ENCODE data around the gene COX6A1.
"Not testable (repeated sequence)": the region's sequence is repeated elsewhere in the genome, so short reads cannot be mapped to it uniquely, and the experiment has no call there.

Gene COX6A1

DNA sequence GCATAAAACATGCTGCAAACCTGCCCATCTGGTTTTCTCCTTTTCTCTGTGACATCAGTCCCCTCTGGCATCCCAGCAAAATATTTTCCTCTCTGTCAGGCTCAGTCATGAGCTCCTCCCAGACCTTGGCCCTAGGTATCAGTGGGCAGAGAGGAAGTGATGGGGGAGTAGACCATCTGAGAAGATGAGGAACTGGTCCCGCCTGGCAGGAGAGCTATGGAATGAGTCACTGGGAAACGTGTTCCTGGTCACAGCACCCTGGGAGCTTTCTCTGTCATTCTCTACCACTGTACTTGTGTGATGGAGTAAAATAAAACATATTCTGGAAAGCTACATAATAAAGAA lies 36.7 kb downstream of the COX6A1 start:
- Histone ChIP-seq H3K4me3 (no peak overlapping the region), H3K9ac (ENCODE audit: insufficient read length) (no peak overlapping the region), H3K9me3 (ENCODE audit: low read depth, low read length) (no peaks in the 10 kb centered on the region), H3K27ac (no peak overlapping the region), H3K36me3 (ENCODE audit: insufficient read depth, low read length) (no peaks in the 10 kb centered on the region)
- no peak for DNase-seq (ENCODE audit: low read depth, low spot score)
- TF ChIP-seq FOXP2 (optimal IDR thresholded peaks at IDR 0.05; ENCODE audit: control extremely low read depth, extremely low read length, insufficient read depth): no peak
- TF ChIP-seq EZH2 (IDR thresholded peaks at IDR 0.05): no peak
- TF ChIP-seq POLR2AphosphoS5 (IDR thresholded peaks at IDR 0.05; ENCODE audit: borderline replicate concordance, low read depth, low read length): no peak

DNA sequence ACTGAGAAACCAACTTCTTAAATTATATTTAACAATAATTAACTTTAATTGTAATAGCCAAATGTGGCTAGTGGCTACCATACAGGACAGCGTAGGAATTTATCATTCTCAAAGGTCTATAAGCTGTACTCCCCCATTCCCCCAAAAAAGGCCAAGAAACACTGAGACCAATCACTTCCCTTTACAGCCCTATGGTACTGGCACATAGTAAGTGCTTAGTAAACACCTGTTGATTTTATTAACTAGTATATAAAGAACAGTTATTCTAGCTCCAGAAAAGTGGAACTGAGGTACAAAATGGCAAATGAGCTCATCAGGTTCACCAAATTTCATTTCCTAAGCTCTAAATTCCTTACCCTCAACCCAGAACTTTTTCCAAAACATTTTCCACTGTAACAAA lies 37.7 kb downstream of the COX6A1 start:
- Histone ChIP-seq H3K27ac (0 out of 2 replicates have a peak overlapping the region, but pooled peaks have one; percentile 45), H3K4me3 (no peak overlapping the region), H3K9ac (ENCODE audit: insufficient read length) (no peak overlapping the region), H3K9me3 (ENCODE audit: low read depth, low read length) (no peaks in the 10 kb centered on the region), H3K36me3 (ENCODE audit: insufficient read depth, low read length) (no peaks in the 10 kb centered on the region)
- no peak for TF ChIP-seq POLR2AphosphoS5 (IDR thresholded peaks at IDR 0.05; ENCODE audit: borderline replicate concordance, low read depth, low read length)
- TF ChIP-seq EZH2 (IDR thresholded peaks at IDR 0.05): no peak
- TF ChIP-seq FOXP2 (optimal IDR thresholded peaks at IDR 0.05; ENCODE audit: control extremely low read depth, extremely low read length, insufficient read depth): no peak
- no peak for DNase-seq (ENCODE audit: low read depth, low spot score)

DNA sequence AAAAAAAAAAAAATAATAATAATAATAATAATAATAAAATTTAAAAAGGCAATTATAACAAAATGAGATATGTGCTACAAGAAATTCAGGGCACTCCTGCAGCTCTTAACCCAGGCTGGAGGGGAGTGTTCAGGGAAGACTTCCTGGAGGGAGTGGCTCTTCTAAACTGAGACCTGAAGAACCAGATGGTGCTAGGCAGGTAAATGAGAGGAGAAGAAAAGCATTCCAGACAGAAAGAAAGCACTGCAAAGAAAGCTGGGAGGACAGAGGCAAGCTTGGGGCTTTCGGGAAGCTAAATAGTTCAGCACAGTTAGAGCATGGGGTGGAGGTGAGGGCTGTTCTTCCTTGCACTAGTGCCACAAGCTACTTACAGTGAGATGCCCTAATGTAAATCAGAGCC lies 41.5 kb downstream of the COX6A1 start:
- DNase-seq (ENCODE audit: low read depth, low spot score): no peak
- TF ChIP-seq FOXP2 (optimal IDR thresholded peaks at IDR 0.05; ENCODE audit: control extremely low read depth, extremely low read length, insufficient read depth) (no peak), EZH2 (IDR thresholded peaks at IDR 0.05) (no peak), POLR2AphosphoS5 (IDR thresholded peaks at IDR 0.05; ENCODE audit: borderline replicate concordance, low read depth, low read length) (no peak)
- H3K9ac ChIP-seq (ENCODE audit: insufficient read length): no peak overlapping the region
- H3K9me3 ChIP-seq (ENCODE audit: low read depth, low read length): no peaks in the 10 kb centered on the region
- no peak overlapping the region for H3K4me3 ChIP-seq
- H3K36me3 ChIP-seq (ENCODE audit: insufficient read depth, low read length): no peaks in the 10 kb centered on the region
- no peak overlapping the region for H3K27ac ChIP-seq

DNA sequence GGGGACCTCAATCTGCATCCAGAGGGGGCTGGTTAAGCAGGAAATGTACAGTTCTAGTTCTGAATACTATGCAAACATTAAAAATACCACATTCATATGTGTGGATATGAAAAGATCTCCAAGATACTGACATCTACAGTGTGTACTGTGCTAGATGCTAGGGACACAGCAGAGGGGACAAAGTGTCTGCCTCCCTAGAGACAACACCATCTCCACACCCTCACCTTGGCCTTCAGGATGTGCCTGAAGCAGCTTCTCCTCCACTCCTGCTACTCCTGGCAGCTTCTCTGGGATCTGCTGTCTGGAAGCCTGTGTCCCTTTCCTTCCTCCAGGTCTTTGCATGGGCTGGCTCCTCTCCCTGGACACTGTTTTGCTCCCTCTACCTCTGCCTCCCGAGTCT lies 42.3 kb downstream of the COX6A1 start:
- no peaks in the 10 kb centered on the region for H3K9me3 ChIP-seq (ENCODE audit: low read depth, low read length)
- no peak overlapping the region for H3K27ac ChIP-seq
- no peak overlapping the region for H3K9ac ChIP-seq (ENCODE audit: insufficient read length)
- no peak for DNase-seq (ENCODE audit: low read depth, low spot score)
- TF ChIP-seq FOXP2 (optimal IDR thresholded peaks at IDR 0.05; ENCODE audit: control extremely low read depth, extremely low read length, insufficient read depth): no peak
- TF ChIP-seq POLR2AphosphoS5 (IDR thresholded peaks at IDR 0.05; ENCODE audit: borderline replicate concordance, low read depth, low read length): no peak
- no peak for TF ChIP-seq EZH2 (IDR thresholded peaks at IDR 0.05)
- H3K36me3 ChIP-seq (ENCODE audit: insufficient read depth, low read length): no peaks in the 10 kb centered on the region
- H3K4me3 ChIP-seq: no peak overlapping the region

DNA sequence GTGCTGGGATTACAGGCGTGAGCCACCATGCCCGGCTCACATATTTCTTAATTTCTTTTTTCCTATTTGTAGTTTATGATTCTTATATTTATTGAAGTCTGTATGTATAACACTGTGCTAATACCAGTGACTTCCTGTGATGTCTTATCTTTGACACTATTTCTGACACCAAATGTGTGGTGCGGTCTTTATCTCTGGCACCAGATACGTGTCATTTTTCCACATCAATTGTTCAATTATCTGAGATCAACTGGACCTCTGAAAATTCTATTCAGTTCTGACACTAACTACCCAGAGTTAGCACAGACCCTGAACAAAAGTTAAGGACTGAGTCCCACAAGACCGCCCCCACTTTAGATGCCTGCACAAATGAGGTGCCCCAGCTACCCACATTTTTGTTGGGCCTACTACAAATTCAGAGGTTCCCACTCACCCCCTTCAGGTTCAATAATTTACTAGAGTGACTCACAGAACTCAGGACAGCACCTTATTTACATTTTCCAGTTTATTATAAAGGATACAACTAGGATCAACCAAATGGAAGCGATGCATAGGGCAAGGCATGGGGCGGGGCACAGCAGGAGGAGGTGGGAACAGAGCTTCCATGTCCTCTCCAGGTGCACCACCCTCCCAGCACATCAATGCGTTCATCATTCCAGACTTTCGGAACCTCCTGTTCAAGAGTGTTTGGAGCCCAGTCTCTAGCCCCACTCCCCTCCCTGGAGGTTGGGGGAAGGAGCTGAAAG lies 43.3 kb downstream of the COX6A1 start:
- no peak overlapping the region for H3K4me3 ChIP-seq
- no peak overlapping the region for H3K9ac ChIP-seq (ENCODE audit: insufficient read length)
- H3K36me3 ChIP-seq (ENCODE audit: insufficient read depth, low read length): no peaks in the 10 kb centered on the region
- H3K9me3 ChIP-seq (ENCODE audit: low read depth, low read length): no peaks in the 10 kb centered on the region
- DNase-seq (ENCODE audit: low read depth, low spot score): no peak
- TF ChIP-seq POLR2AphosphoS5 (IDR thresholded peaks at IDR 0.05; ENCODE audit: borderline replicate concordance, low read depth, low read length) (no peak), EZH2 (IDR thresholded peaks at IDR 0.05) (no peak), FOXP2 (optimal IDR thresholded peaks at IDR 0.05; ENCODE audit: control extremely low read depth, extremely low read length, insufficient read depth) (no peak)
- no peak overlapping the region for H3K27ac ChIP-seq

DNA sequence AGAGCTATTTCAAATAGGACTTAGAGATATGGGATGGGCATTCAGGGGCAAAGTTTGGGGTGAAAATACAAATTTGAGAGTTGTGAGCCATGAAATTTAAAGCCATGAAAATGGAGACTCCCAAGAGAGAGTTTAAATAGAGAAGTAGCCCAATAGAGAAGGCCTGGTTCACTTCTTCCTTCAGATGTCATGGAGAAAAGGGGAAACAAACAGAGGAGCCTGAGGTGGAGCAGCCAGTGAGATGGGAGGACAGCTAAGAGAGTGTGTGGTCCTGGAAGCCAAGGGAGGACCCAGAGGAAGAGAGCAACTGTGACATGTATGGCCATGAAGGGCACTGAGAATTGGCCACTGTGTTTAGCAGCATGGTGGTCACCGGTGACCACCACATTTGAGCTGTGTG lies 45.7 kb downstream of the COX6A1 start:
- Histone ChIP-seq H3K9me3 (ENCODE audit: low read depth, low read length) (no peaks in the 10 kb centered on the region), H3K9ac (ENCODE audit: insufficient read length) (no peak overlapping the region), H3K27ac (no peak overlapping the region), H3K4me3 (no peak overlapping the region), H3K36me3 (ENCODE audit: insufficient read depth, low read length) (no peaks in the 10 kb centered on the region)
- no peak for TF ChIP-seq EZH2 (IDR thresholded peaks at IDR 0.05)
- no peak for TF ChIP-seq FOXP2 (optimal IDR thresholded peaks at IDR 0.05; ENCODE audit: control extremely low read depth, extremely low read length, insufficient read depth)
- TF ChIP-seq POLR2AphosphoS5 (IDR thresholded peaks at IDR 0.05; ENCODE audit: borderline replicate concordance, low read depth, low read length): no peak
- DNase-seq (ENCODE audit: low read depth, low spot score): no peak

DNA sequence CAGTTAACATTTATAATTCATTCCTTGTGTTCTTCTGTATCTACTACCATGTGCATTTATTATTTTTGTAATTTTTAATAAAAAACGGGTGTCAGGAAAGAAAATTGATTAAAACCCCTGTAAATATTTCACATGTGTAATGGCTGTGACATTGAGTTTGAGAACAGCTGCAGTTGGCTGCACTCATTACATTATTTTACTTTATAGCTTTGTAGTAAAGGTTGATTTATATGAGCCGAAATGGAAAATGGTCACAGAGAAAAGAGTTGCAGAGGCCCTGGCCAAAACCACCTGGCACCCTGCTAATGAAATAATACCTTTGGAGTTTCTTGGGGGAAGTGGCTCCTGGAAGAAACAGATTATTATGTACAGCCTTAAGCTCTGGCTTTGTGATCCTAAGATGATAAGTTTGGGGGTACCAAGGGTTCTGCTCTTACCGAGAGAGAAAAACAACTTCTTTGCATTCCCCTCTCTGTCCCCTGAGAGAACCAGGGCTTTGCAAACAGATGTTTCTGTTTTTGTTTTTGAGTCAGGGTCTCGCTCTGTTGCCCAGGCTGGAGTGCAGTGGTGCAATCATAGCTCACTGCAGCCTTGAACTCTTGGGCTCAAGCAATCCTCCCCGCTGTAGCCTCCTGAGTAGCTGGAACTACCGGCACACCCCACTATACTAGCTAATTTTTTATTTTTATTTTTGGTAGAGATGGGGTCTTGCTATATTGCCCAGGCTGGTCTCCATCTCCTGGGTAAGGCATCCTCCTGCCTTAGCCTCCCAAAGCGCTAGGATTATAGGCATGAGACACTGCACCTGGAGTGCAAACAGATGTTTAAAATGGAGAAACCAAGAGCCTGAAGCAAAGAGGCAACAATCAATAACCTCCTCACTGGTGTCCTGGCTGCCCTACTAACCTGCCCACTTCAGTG lies 48.3 kb downstream of the COX6A1 start:
- H3K36me3 ChIP-seq (ENCODE audit: insufficient read depth, low read length): peaks cover 6% of the 10 kb centered on the region; the same call in 1 of the 2 replicates
- no peak overlapping the region for H3K9ac ChIP-seq (ENCODE audit: insufficient read length)
- H3K4me3 ChIP-seq: no peak overlapping the region
- TF ChIP-seq FOXP2 (optimal IDR thresholded peaks at IDR 0.05; ENCODE audit: control extremely low read depth, extremely low read length, insufficient read depth) (no peak), EZH2 (IDR thresholded peaks at IDR 0.05) (no peak)
- no peaks in the 10 kb centered on the region for H3K9me3 ChIP-seq (ENCODE audit: low read depth, low read length)
- DNase-seq (ENCODE audit: low read depth, low spot score): no peak
- H3K27ac ChIP-seq: no peak overlapping the region

DNA sequence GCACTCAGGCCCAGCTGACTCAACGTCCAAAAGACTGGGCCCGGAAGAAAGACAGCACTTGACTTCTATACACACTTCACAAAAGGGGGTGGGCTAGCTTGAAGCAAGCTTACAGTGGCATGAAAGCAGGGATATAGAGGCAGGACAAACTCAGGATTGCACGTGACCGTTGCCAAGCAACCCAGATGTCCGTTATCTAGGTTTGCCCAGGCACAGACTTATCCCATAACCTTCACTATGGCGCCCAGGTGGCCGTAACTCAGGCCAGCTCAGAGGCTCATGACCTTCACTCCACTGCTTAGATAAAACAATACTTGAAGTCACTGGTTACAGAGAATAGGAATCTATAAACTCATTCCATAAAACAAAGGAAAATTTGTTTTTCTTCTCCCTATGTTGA lies 49.6 kb downstream of the COX6A1 start:
- not testable (repeated sequence) for H3K27ac ChIP-seq; H3K4me3 ChIP-seq; H3K9me3 ChIP-seq (ENCODE audit: low read depth, low read length); H3K36me3 ChIP-seq (ENCODE audit: insufficient read depth, low read length); DNase-seq (ENCODE audit: low read depth, low spot score); H3K9ac ChIP-seq (ENCODE audit: insufficient read length)

Measured in SK-N-MC (cell line).